ENCODE data around the gene PCSK5. TPM values are rescaled to one million over a fixed set of nuclear protein-coding genes. Genes with fewer than 3 reads are reported as not detected.

Gene PCSK5
- total RNA-seq, 1 donor from 2014 or later = 1.5 TPM

GRCh38 chr9:76371901-76372300 is 481.4 kb downstream of the PCSK5 start:
- no peaks in the 10 kb centered on the region for H3K9me3 Mint-ChIP-seq
- no peaks in the 10 kb centered on the region for H3K36me3 Mint-ChIP-seq (ENCODE audit: low read depth)
- H3K4me1 Mint-ChIP-seq (ENCODE audit: low read depth) = no peaks in the 10 kb centered on the region
- no peak for DNase-seq (ENCODE audit: low spot score)
- H3K27ac Mint-ChIP-seq = no peak overlapping the region
- intact Hi-C loops (cut with micrococcal nuclease) = no loop called here
- no peak overlapping the region for H3K4me3 Mint-ChIP-seq (ENCODE audit: low read depth)
- peaks cover 3% of the 10 kb centered on the region for H3K27me3 Mint-ChIP-seq (ENCODE audit: low read depth)

- DNase-seq (ENCODE audit: low spot score) = no peak
- Mint-ChIP-seq H3K36me3 (ENCODE audit: low read depth) (no peaks in the 10 kb centered on the region), H3K4me1 (ENCODE audit: low read depth) (no peaks in the 10 kb centered on the region), H3K27ac (no peak overlapping the region), H3K27me3 (ENCODE audit: low read depth) (peaks cover 3% of the 10 kb centered on the region), H3K4me3 (ENCODE audit: low read depth) (no peak overlapping the region), H3K9me3 (no peaks in the 10 kb centered on the region)
- intact Hi-C loops (cut with micrococcal nuclease) = no loop called here
These were observed 481.9 kb downstream of the PCSK5 start for GRCh38 chr9:76372336-76372735.

- no peaks in the 10 kb centered on the region for H3K36me3 Mint-ChIP-seq (ENCODE audit: low read depth)
- no peak overlapping the region for H3K4me3 Mint-ChIP-seq (ENCODE audit: low read depth)
- H3K27me3 Mint-ChIP-seq (ENCODE audit: low read depth) = peaks cover 3% of the 10 kb centered on the region
- DNase-seq (ENCODE audit: low spot score) = no peak
- no peaks in the 10 kb centered on the region for H3K9me3 Mint-ChIP-seq
- H3K4me1 Mint-ChIP-seq (ENCODE audit: low read depth) = no peaks in the 10 kb centered on the region
- H3K27ac Mint-ChIP-seq = no peak overlapping the region
- intact Hi-C loops (cut with micrococcal nuclease) = no loop called here
These were observed 482.8 kb downstream of the PCSK5 start for GRCh38 chr9:76373173-76373783.

- no peak for DNase-seq (ENCODE audit: low spot score)
- Mint-ChIP-seq H3K9me3 (no peaks in the 10 kb centered on the region), H3K4me3 (ENCODE audit: low read depth) (no peak overlapping the region), H3K36me3 (ENCODE audit: low read depth) (no peaks in the 10 kb centered on the region), H3K27me3 (ENCODE audit: low read depth) (peaks cover 3% of the 10 kb centered on the region), H3K4me1 (ENCODE audit: low read depth) (no peaks in the 10 kb centered on the region), H3K27ac (no peak overlapping the region)
- intact Hi-C loops (cut with micrococcal nuclease) = no loop called here
These were observed 483.5 kb downstream of the PCSK5 start for GRCh38 chr9:76373784-76374474.

- H3K9me3 Mint-ChIP-seq = no peaks in the 10 kb centered on the region
- intact Hi-C loops (cut with micrococcal nuclease) = no loop called here
- DNase-seq (ENCODE audit: low spot score) = no peak
- H3K4me3 Mint-ChIP-seq (ENCODE audit: low read depth) = no peak overlapping the region
- H3K27me3 Mint-ChIP-seq (ENCODE audit: low read depth) = peaks cover 3% of the 10 kb centered on the region
- no peaks in the 10 kb centered on the region for H3K36me3 Mint-ChIP-seq (ENCODE audit: low read depth)
- H3K27ac Mint-ChIP-seq = no peak overlapping the region
- H3K4me1 Mint-ChIP-seq (ENCODE audit: low read depth) = no peaks in the 10 kb centered on the region
These were observed 484.5 kb downstream of the PCSK5 start for GRCh38 chr9:76374783-76375559.

- no peak for DNase-seq (ENCODE audit: low spot score)
- no peaks in the 10 kb centered on the region for H3K9me3 Mint-ChIP-seq
- H3K4me1 Mint-ChIP-seq (ENCODE audit: low read depth) = no peaks in the 10 kb centered on the region
- no peak overlapping the region for H3K4me3 Mint-ChIP-seq (ENCODE audit: low read depth)
- H3K36me3 Mint-ChIP-seq (ENCODE audit: low read depth) = no peaks in the 10 kb centered on the region
- H3K27ac Mint-ChIP-seq = no peak overlapping the region
- peaks cover 3% of the 10 kb centered on the region for H3K27me3 Mint-ChIP-seq (ENCODE audit: low read depth)
- intact Hi-C loops (cut with micrococcal nuclease) = no loop called here
These were observed 487.3 kb downstream of the PCSK5 start for GRCh38 chr9:76377791-76378190.

- Mint-ChIP-seq H3K9me3 (no peaks in the 10 kb centered on the region), H3K4me3 (ENCODE audit: low read depth) (no peak overlapping the region), H3K27ac (no peak overlapping the region), H3K4me1 (ENCODE audit: low read depth) (no peaks in the 10 kb centered on the region), H3K36me3 (ENCODE audit: low read depth) (no peaks in the 10 kb centered on the region), H3K27me3 (ENCODE audit: low read depth) (no peaks in the 10 kb centered on the region)
- intact Hi-C loops (cut with micrococcal nuclease) = no loop called here
- no peak for DNase-seq (ENCODE audit: low spot score)
These were observed 488.0 kb downstream of the PCSK5 start for GRCh38 chr9:76378367-76379073.

GRCh38 chr9:76379494-76379893 is 489.0 kb downstream of the PCSK5 start:
- Mint-ChIP-seq H3K36me3 (ENCODE audit: low read depth) (peaks cover 5% of the 10 kb centered on the region), H3K9me3 (no peaks in the 10 kb centered on the region), H3K27ac (no peak overlapping the region), H3K4me1 (ENCODE audit: low read depth) (no peaks in the 10 kb centered on the region), H3K27me3 (ENCODE audit: low read depth) (no peaks in the 10 kb centered on the region), H3K4me3 (ENCODE audit: low read depth) (no peak overlapping the region)
- intact Hi-C loops (cut with micrococcal nuclease) = no loop called here
- no peak for DNase-seq (ENCODE audit: low spot score)

- H3K27ac Mint-ChIP-seq = no peak overlapping the region
- peaks cover 9% of the 10 kb centered on the region for H3K9me3 Mint-ChIP-seq
- peaks cover 41% of the 10 kb centered on the region for H3K36me3 Mint-ChIP-seq (ENCODE audit: low read depth)
- H3K4me1 Mint-ChIP-seq (ENCODE audit: low read depth) = peaks cover 32% of the 10 kb centered on the region
- H3K4me3 Mint-ChIP-seq (ENCODE audit: low read depth) = no peak overlapping the region
- DNase-seq (ENCODE audit: low spot score) = no peak
- H3K27me3 Mint-ChIP-seq (ENCODE audit: low read depth) = no peaks in the 10 kb centered on the region
- intact Hi-C loops (cut with micrococcal nuclease) = loop anchor here (5.0 to 10.0 kb wide), 2 partner anchors 187 to 784 kb away; partner anchors contain the start of gene VPS13A
These were observed 500.2 kb downstream of the PCSK5 start for GRCh38 chr9:76390656-76391055.

GRCh38 chr9:76394195-76394959 is 503.9 kb downstream of the PCSK5 start, which contains the start of gene RFK:
Gene RFK, minus strand, starts transcription at chr9:76394426. Its CDS starts 255 bp downstream, at chr9:76394171.
- peaks cover 29% of the 10 kb centered on the region for H3K36me3 Mint-ChIP-seq (ENCODE audit: low read depth)
- DNase-seq (ENCODE audit: low spot score) = peak; percentile 89
- peak within 1 kb of the TSS; percentile 100 for H3K4me3 Mint-ChIP-seq (ENCODE audit: low read depth)
- peak within 1 kb of the TSS; percentile 100 for H3K27ac Mint-ChIP-seq
- H3K9me3 Mint-ChIP-seq = peaks cover 9% of the 10 kb centered on the region
- H3K4me1 Mint-ChIP-seq (ENCODE audit: low read depth) = peaks cover 25% of the 10 kb centered on the region
- H3K27me3 Mint-ChIP-seq (ENCODE audit: low read depth) = no peaks in the 10 kb centered on the region
- intact Hi-C loops (cut with micrococcal nuclease) = loop anchor here (1.0 to 10.0 kb wide), 8 partner anchors 30 to 780 kb away; partner anchors contain the start of genes PCSK5 and VPS13A

GRCh38 chr9:76394960-76395252 is 504.4 kb downstream of the PCSK5 start:
- H3K27me3 Mint-ChIP-seq (ENCODE audit: low read depth) = no peaks in the 10 kb centered on the region
- H3K4me3 Mint-ChIP-seq (ENCODE audit: low read depth) = peak overlapping the region; percentile 100
- intact Hi-C loops (cut with micrococcal nuclease) = loop anchor here (1.0 to 10.0 kb wide), 8 partner anchors 30 to 780 kb away; partner anchors contain the start of genes PCSK5 and VPS13A
- H3K9me3 Mint-ChIP-seq = peaks cover 9% of the 10 kb centered on the region
- H3K4me1 Mint-ChIP-seq (ENCODE audit: low read depth) = peaks cover 25% of the 10 kb centered on the region
- H3K27ac Mint-ChIP-seq = peak overlapping the region; percentile 100
- peaks cover 26% of the 10 kb centered on the region for H3K36me3 Mint-ChIP-seq (ENCODE audit: low read depth)
- peak; percentile 61 for DNase-seq (ENCODE audit: low spot score)

- peak overlapping the region; percentile 38 for H3K4me3 Mint-ChIP-seq (ENCODE audit: low read depth)
- H3K4me1 Mint-ChIP-seq (ENCODE audit: low read depth) = peaks cover 28% of the 10 kb centered on the region
- no peak for DNase-seq (ENCODE audit: low spot score)
- H3K27me3 Mint-ChIP-seq (ENCODE audit: low read depth) = no peaks in the 10 kb centered on the region
- H3K27ac Mint-ChIP-seq = no peak overlapping the region
- intact Hi-C loops (cut with micrococcal nuclease) = loop anchor here (2.0 to 10.0 kb wide), 6 partner anchors 29 to 779 kb away; partner anchors contain the start of genes PCSK5 and VPS13A
- peaks cover 9% of the 10 kb centered on the region for H3K9me3 Mint-ChIP-seq
- peaks cover 24% of the 10 kb centered on the region for H3K36me3 Mint-ChIP-seq (ENCODE audit: low read depth)
These were observed 504.9 kb downstream of the PCSK5 start for GRCh38 chr9:76395381-76395780.

All from activated T-helper 2 cell treated with anti-CD3 and anti-CD28 coated beads, Interferon-gamma antibody, Interleukin-2, Interleukin-4, amounts not matched to agents 10 μg/mL and 5 μg/mL and 100 μg/mL, durations not matched to agents 14 hours and 24 hours and 36 hours (primary cell).